Liver (tissue), 9 donors: ENCODE measurements around the gene N4BP3. TPM values are rescaled to one million over a fixed set of nuclear protein-coding genes. Genes with fewer than 3 reads are reported as not detected.

Experiments used
- DNase-seq: peaks from one replicate; pipeline ENCODE4 v3.0.0-alpha.2; 2017; ENCODE audit warnings: low spot score
- H3K27ac ChIP-seq, 2 donors: one replicate each; pipeline ENCODE4 v1.7.0; 2013; ENCODE audit warnings: inconsistent platforms in 2 of 2, low read length in 2 of 2, control low read depth in 1 of 2, low read depth in 1 of 2, mild to moderate bottlenecking in 1 of 2
- H3K27me3 ChIP-seq, 4 donors: one replicate each; pipeline versions ENCODE4 v1.6.1 to v1.7.0; 2013; ENCODE audit warnings: low read length in 3 of 4, inconsistent platforms in 1 of 4, mild to moderate bottlenecking in 1 of 4, moderate library complexity in 1 of 4; ENCODE audit not compliant: control insufficient read depth in 4 of 4, insufficient read depth in 4 of 4
- H3K36me3 ChIP-seq, 4 donors: one replicate each; pipeline versions ENCODE4 v1.6.1 to v1.7.0; 2013; ENCODE audit warnings: low read length in 3 of 4, mild to moderate bottlenecking in 3 of 4, low read depth in 1 of 4, moderate library complexity in 1 of 4; ENCODE audit not compliant: control insufficient read depth in 4 of 4, insufficient read depth in 3 of 4
- H3K4me1 ChIP-seq, 4 donors: one replicate each; pipeline versions ENCODE4 v1.6.1 to v1.7.0; 2013; ENCODE audit warnings: low read length in 3 of 4, mild to moderate bottlenecking in 3 of 4, moderate library complexity in 1 of 4; ENCODE audit not compliant: control insufficient read depth in 4 of 4, insufficient read depth in 4 of 4
- H3K4me3 ChIP-seq, 3 donors: one replicate each; pipeline versions ENCODE4 v1.6.1 to v1.7.0; 2013; ENCODE audit warnings: low read length in 3 of 3, control low read depth in 1 of 3, low read depth in 1 of 3, mild to moderate bottlenecking in 1 of 3
- H3K9ac ChIP-seq, 2 donors: one replicate each; pipeline ENCODE4 v1.7.0; 2013; ENCODE audit warnings: low read length in 2 of 2, mild to moderate bottlenecking in 2 of 2, moderate library complexity in 2 of 2, control low read depth in 1 of 2, low read depth in 1 of 2
- H3K9me3 ChIP-seq, 4 donors: one replicate each; pipeline versions ENCODE4 v1.6.1 to v1.7.0; 2013; ENCODE audit warnings: low read length in 3 of 4; ENCODE audit not compliant: control insufficient read depth in 4 of 4
- EGR1 ChIP-seq, 2 donors: IDR thresholded peaks; 2 replicates each; pipeline ENCODE4 v1.6.1; 2016 to 2018; ENCODE audit warnings: antibody characterized with exemption in 2 of 2, low read depth in 2 of 2
- FOXA1 ChIP-seq: IDR thresholded peaks from 2 replicates; pipeline ENCODE4 v1.6.1; 2016; ENCODE audit warnings: antibody characterized with exemption
- FOXA2 ChIP-seq: IDR thresholded peaks from 2 replicates; pipeline ENCODE4 v1.6.1; 2016; ENCODE audit warnings: antibody characterized with exemption
- GABPA ChIP-seq, 2 donors: IDR thresholded peaks in 1 of 2; conservative IDR thresholded peaks in 1 of 2; 2 replicates each; pipeline ENCODE4 v1.6.1; 2016; ENCODE audit warnings: antibody characterized with exemption in 2 of 2, mild to moderate bottlenecking in 1 of 2, moderate library complexity in 1 of 2
- HNF4A ChIP-seq, 2 donors: conservative IDR thresholded peaks; 2 replicates each; pipeline ENCODE4 v1.6.1; 2016; ENCODE audit warnings: antibody characterized with exemption in 2 of 2, mild to moderate bottlenecking in 2 of 2
- HNF4G ChIP-seq: IDR thresholded peaks from 2 replicates; pipeline ENCODE4 v1.6.1; 2016; ENCODE audit warnings: antibody characterized with exemption
- JUND ChIP-seq, 2 donors: IDR thresholded peaks; 2 replicates each; pipeline ENCODE4 v1.6.1; 2016; ENCODE audit warnings: antibody characterized with exemption in 2 of 2
- NR2F2 ChIP-seq: IDR thresholded peaks from 2 replicates; pipeline ENCODE4 v1.6.1; 2016; ENCODE audit warnings: antibody characterized with exemption
- RAD21 ChIP-seq, 2 donors: IDR thresholded peaks; 2 replicates each; pipeline ENCODE4 v1.6.1; 2016; ENCODE audit warnings: antibody characterized with exemption in 2 of 2, mild to moderate bottlenecking in 2 of 2
- RXRA ChIP-seq, 2 donors: IDR thresholded peaks; 2 replicates each; pipeline ENCODE4 v1.6.1; 2017 to 2018; ENCODE audit warnings: antibody characterized with exemption in 2 of 2, mild to moderate bottlenecking in 1 of 2
- SP1 ChIP-seq: IDR thresholded peaks from 2 replicates; pipeline ENCODE4 v1.6.1; 2018; ENCODE audit warnings: antibody characterized with exemption, mild to moderate bottlenecking
- TAF1 ChIP-seq: conservative IDR thresholded peaks from 2 replicates; pipeline ENCODE4 v1.6.1; 2016; ENCODE audit warnings: antibody characterized with exemption, mild to moderate bottlenecking
- YY1 ChIP-seq: IDR thresholded peaks from 2 replicates; pipeline ENCODE4 v1.6.1; 2016; ENCODE audit warnings: antibody characterized with exemption, mild to moderate bottlenecking
- WGBS: extraction: QIAGEN DNeasy Blood & Tissue Kit; methylation state at CpG from one replicate; pipeline ENCODE4 v1.1.7; 2013; 5-methylcytosine and 5-hydroxymethylcytosine counted together
- polyA plus RNA-seq, 2 donors: library from polyadenylated mRNA; stranded (reverse) in 1 of 2; unstranded in 1 of 2; fragments of 200-250 nt in 1 of 2; fragments of >200 nt in 1 of 2; fragmentation: Nextera tagmentation in 1 of 2; extraction: Ambion mirVana in 1 of 2; gene quantifications; one replicate each; pipeline versions ENCODE4 v1.2.1 to v1.2.3, GENCODE V29; 2013 to 2015
- total RNA-seq, 2 donors: library from RNA; depleted of rRNA; stranded (reverse); fragments of >200 nt; gene quantifications; one replicate each; pipeline ENCODE4 v1.2.3, GENCODE V29; 2014
- TF ChIP-seq, protein P1 (sequence below): IDR thresholded peaks from 2 replicates; pipeline ENCODE4 v1.6.1; 2016; ENCODE audit warnings: antibody characterized with exemption
- TF ChIP-seq, protein P2 (sequence below): fragments of 150-350 bp; IDR thresholded peaks from 2 replicates; pipeline ENCODE4 v1.5.1; 2017; ENCODE audit warnings: improper control_type of control experiment, low read depth, low read length; ENCODE audit not compliant: missing input control
- TF ChIP-seq, protein P3 (sequence below): IDR thresholded peaks from 2 replicates; pipeline ENCODE4 v1.6.1; 2016; ENCODE audit warnings: antibody characterized with exemption, mild to moderate bottlenecking
- TF ChIP-seq, protein P4 (sequence below): IDR thresholded peaks from 2 replicates; pipeline ENCODE4 v1.6.1; 2016; ENCODE audit warnings: antibody characterized with exemption
- TF ChIP-seq, protein P5 (sequence below): IDR thresholded peaks from 2 replicates; pipeline ENCODE4 v1.6.1; 2016; ENCODE audit warnings: antibody characterized with exemption
- donor health status: healthy.
- donor health status: healthy.
- donor health status: healthy.
- donor health status: healthy.
- donor health status: healthy.

N4BP3 gene
- total and polyA plus RNA-seq, 4 donors, result 0.06 to 0.28 (median 0.08) TPM; not detected in 1

DNA sequence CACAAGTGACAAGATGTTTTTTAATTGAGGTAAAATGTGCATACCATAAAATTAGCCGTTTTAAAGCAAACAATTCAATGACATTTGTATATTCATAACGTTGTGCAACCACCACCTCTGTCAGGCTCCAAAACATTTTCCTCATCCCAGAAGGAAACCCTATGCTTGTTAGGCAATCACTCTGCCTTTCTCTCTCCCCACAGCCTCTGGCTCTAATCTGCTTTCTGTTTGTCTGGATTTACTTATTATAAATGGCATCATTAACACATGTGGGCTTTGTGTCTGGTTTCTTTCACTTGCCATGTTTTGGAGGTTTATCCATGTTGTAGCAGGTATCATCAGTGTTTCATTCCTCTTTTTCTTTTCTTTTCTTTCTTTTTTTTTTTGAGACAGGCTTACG lies 1.4 kb upstream of the N4BP3 start:
- no peaks in the 10 kb centered on the region for H3K9me3 ChIP-seq
- H3K27ac ChIP-seq, result no peak overlapping the region
- no peak overlapping the region for H3K4me3 ChIP-seq
- no peak overlapping the region for H3K9ac ChIP-seq
- no peaks in the 10 kb centered on the region for H3K36me3 ChIP-seq
- WGBS, result 48% methylated on average over 3 of the region's 3 CpGs
- peaks cover 0 to 10% (median 2%) of the 10 kb centered on the region in 4 donors for H3K27me3 ChIP-seq
- H3K4me1 ChIP-seq, result peaks cover 5 to 14% (median 9%) of the 10 kb centered on the region in 4 donors
- TF ChIP-seq EGR1 (IDR thresholded peaks at IDR 0.05; ENCODE audit: low read depth in 2 of 2), result no peak
- TF ChIP-seq, protein P1, sequence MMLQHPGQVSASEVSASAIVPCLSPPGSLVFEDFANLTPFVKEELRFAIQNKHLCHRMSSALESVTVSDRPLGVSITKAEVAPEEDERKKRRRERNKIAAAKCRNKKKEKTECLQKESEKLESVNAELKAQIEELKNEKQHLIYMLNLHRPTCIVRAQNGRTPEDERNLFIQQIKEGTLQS, result no peak
- no peak for TF ChIP-seq RXRA (IDR thresholded peaks at IDR 0.05)
- TF ChIP-seq JUND (IDR thresholded peaks at IDR 0.05), result no peak
- no peak for TF ChIP-seq TAF1
- TF ChIP-seq, protein P2, sequence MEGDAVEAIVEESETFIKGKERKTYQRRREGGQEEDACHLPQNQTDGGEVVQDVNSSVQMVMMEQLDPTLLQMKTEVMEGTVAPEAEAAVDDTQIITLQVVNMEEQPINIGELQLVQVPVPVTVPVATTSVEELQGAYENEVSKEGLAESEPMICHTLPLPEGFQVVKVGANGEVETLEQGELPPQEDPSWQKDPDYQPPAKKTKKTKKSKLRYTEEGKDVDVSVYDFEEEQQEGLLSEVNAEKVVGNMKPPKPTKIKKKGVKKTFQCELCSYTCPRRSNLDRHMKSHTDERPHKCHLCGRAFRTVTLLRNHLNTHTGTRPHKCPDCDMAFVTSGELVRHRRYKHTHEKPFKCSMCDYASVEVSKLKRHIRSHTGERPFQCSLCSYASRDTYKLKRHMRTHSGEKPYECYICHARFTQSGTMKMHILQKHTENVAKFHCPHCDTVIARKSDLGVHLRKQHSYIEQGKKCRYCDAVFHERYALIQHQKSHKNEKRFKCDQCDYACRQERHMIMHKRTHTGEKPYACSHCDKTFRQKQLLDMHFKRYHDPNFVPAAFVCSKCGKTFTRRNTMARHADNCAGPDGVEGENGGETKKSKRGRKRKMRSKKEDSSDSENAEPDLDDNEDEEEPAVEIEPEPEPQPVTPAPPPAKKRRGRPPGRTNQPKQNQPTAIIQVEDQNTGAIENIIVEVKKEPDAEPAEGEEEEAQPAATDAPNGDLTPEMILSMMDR, result no peak
- TF ChIP-seq, protein P3, sequence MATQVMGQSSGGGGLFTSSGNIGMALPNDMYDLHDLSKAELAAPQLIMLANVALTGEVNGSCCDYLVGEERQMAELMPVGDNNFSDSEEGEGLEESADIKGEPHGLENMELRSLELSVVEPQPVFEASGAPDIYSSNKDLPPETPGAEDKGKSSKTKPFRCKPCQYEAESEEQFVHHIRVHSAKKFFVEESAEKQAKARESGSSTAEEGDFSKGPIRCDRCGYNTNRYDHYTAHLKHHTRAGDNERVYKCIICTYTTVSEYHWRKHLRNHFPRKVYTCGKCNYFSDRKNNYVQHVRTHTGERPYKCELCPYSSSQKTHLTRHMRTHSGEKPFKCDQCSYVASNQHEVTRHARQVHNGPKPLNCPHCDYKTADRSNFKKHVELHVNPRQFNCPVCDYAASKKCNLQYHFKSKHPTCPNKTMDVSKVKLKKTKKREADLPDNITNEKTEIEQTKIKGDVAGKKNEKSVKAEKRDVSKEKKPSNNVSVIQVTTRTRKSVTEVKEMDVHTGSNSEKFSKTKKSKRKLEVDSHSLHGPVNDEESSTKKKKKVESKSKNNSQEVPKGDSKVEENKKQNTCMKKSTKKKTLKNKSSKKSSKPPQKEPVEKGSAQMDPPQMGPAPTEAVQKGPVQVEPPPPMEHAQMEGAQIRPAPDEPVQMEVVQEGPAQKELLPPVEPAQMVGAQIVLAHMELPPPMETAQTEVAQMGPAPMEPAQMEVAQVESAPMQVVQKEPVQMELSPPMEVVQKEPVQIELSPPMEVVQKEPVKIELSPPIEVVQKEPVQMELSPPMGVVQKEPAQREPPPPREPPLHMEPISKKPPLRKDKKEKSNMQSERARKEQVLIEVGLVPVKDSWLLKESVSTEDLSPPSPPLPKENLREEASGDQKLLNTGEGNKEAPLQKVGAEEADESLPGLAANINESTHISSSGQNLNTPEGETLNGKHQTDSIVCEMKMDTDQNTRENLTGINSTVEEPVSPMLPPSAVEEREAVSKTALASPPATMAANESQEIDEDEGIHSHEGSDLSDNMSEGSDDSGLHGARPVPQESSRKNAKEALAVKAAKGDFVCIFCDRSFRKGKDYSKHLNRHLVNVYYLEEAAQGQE, result no peak
- no peak for TF ChIP-seq GABPA (IDR thresholded peaks at IDR 0.05 in 1 of 2, conservative IDR thresholded peaks at IDR 0.05 in 1 of 2)
- TF ChIP-seq NR2F2, result no peak
- TF ChIP-seq FOXA1, result no peak
- TF ChIP-seq SP1, result no peak
- TF ChIP-seq RAD21 (IDR thresholded peaks at IDR 0.05), result no peak
- DNase-seq, result no peak

DNA sequence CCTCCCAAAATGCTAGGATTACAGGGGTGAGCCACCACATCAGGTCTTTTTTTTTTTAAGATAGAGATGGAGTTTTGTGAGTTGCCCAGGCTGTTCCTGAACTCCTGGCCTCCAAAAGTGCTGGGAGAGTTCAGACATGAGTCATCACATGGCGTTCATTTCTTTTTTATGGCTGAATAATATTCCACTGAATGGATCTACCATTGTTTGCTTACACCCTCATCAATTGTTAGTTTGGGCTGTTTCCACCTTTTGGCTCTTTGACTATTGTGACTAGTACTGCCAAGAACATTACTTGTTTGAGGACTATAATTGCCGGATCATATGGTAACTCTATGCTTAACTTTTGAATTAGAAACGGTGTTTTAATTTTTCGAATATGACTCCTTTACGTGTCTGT lies 787 bp upstream of the N4BP3 start:
- Histone ChIP-seq H3K4me3 (no peak overlapping the region), H3K27me3 (peaks cover 0 to 10% (median 2%) of the 10 kb centered on the region in 4 donors), H3K9me3 (no peaks in the 10 kb centered on the region), H3K36me3 (no peaks in the 10 kb centered on the region), H3K9ac (no peak overlapping the region), H3K4me1 (peaks cover 5 to 14% (median 9%) of the 10 kb centered on the region in 4 donors), H3K27ac (no peak overlapping the region)
- 79% methylated on average over 5 of the region's 5 CpGs for WGBS
- no peak for DNase-seq
- TF ChIP-seq SP1, result no peak
- no peak for TF ChIP-seq HNF4A (conservative IDR thresholded peaks at IDR 0.05)
- TF ChIP-seq, protein P4, sequence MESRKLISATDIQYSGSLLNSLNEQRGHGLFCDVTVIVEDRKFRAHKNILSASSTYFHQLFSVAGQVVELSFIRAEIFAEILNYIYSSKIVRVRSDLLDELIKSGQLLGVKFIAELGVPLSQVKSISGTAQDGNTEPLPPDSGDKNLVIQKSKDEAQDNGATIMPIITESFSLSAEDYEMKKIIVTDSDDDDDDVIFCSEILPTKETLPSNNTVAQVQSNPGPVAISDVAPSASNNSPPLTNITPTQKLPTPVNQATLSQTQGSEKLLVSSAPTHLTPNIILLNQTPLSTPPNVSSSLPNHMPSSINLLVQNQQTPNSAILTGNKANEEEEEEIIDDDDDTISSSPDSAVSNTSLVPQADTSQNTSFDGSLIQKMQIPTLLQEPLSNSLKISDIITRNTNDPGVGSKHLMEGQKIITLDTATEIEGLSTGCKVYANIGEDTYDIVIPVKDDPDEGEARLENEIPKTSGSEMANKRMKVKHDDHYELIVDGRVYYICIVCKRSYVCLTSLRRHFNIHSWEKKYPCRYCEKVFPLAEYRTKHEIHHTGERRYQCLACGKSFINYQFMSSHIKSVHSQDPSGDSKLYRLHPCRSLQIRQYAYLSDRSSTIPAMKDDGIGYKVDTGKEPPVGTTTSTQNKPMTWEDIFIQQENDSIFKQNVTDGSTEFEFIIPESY, result no peak
- TF ChIP-seq GABPA (IDR thresholded peaks at IDR 0.05 in 1 of 2, conservative IDR thresholded peaks at IDR 0.05 in 1 of 2), result no peak
- no peak for TF ChIP-seq YY1
- TF ChIP-seq JUND (IDR thresholded peaks at IDR 0.05), result no peak
- TF ChIP-seq TAF1, result no peak
- no peak for TF ChIP-seq HNF4G
- no peak for TF ChIP-seq FOXA1
- no peak for TF ChIP-seq EGR1 (IDR thresholded peaks at IDR 0.05; ENCODE audit: low read depth in 2 of 2)
- TF ChIP-seq, protein P1, result no peak
- no peak for TF ChIP-seq RAD21 (IDR thresholded peaks at IDR 0.05)
- no peak for TF ChIP-seq RXRA (IDR thresholded peaks at IDR 0.05)
- TF ChIP-seq, protein P2, result no peak
- TF ChIP-seq FOXA2, result no peak
- TF ChIP-seq, protein P5, sequence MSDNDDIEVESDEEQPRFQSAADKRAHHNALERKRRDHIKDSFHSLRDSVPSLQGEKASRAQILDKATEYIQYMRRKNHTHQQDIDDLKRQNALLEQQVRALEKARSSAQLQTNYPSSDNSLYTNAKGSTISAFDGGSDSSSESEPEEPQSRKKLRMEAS, result no peak
- TF ChIP-seq NR2F2, result no peak
